Measurements from ENCODE around the gene C1RL.

The C1RL gene

GRCh38 chr12:7091660-7092228 lies 17.3 kb downstream of the C1RL start:
- DNase-seq, result no peak

DNA sequence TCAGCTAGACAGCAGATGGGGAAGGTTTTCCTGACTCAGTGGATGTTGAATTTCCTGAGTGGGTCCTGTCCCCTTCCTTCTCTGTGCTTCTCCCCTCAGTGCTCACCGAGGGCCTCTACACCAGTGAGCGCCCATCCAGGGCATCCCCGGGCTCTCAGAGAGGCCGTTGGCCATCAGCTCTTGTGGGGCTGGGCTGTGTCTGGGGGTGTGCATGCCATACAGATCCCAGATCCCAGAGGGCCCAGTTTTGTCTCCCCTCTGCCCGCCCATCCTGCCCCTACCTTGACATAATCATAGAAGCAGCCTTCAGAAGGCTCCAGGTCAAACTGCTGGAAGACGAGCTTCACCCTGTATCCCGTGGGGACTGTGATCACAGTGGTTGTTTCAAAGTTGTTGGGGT lies 17.8 kb downstream of the C1RL start:
- no peak for DNase-seq

GRCh38 chr12:7090222-7090998 lies 18.6 kb downstream of the C1RL start:
- DNase-seq, result no peak

DNA sequence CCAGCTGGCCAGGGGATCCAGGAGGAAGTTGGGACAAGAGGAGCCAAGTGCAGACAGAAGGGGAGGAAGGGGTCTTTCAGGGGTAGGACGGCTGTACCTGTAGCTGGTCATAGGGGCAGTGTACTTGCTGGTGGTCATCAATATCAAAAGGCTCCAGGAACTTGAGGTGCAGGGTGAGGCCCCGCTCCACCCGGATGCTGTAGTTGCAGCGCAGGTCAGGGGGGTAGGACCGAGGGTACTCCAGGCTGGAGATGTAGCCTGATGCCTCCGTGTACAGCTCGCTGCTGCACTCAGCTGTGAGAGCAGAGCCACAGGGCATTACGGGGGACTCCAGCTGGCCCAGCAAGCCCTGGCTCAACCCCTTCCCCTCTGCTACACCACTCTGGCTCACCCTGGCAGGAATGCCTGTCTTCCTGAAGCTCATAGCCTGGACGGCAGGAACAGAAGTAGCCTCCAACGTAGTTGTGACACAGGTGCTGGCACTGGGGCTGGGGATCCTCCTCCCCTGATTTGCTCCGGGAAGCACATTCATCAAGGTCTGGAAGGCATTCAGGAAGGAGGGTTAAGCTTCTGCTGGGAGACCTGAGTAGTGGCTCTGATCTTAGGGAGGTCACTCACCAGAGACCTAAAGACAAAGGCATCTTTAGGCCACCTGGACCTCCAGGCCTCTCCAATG lies 19.7 kb downstream of the C1RL start:
- DNase-seq, result no peak

DNA sequence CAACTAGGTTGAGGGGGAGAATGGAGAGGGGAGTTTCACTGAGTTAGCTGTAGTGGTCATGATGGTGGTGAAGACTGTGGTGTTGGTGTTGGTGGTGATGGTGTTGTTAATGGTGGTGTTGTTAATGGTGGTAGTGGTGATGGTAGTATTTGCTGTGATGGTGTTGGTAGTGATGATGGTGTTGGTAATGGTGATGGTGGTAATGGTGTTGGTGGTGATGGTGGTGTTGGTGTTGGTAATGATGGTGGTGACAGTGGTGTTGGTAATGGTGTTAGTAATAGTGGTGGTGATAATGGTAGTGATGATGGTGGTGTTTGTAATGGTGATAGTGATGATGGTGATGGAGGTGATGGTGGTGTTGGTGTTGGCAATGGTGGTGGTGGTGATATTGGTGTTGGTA lies 25.9 kb downstream of the C1RL start:
- DNase-seq, result no peak

GRCh38 chr12:7081037-7081436 lies 28.0 kb downstream of the C1RL start:
- no peak for DNase-seq

DNA sequence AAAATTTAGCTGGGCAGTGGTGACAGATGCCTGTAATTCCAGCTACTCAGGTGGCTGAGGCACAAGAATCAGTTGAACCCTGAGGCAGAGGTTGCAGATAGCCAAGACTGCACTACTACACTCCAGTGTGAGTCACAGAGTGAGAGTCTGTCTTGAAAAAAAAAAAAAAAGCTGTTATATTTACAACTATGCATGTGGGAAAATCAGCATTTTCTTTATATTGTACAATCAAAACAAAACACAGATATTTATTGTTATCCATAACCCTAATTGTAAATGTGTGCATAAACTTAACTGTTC lies 29.2 kb downstream of the C1RL start:
- no peak for DNase-seq

GRCh38 chr12:7078163-7078562 lies 30.9 kb downstream of the C1RL start:
- DNase-seq, result no peak

- no peak for DNase-seq
These were observed 32.5 kb downstream of the C1RL start for GRCh38 chr12:7076493-7076892.

GRCh38 chr12:7075939-7076338 lies 33.1 kb downstream of the C1RL start:
- DNase-seq, result no peak

DNA sequence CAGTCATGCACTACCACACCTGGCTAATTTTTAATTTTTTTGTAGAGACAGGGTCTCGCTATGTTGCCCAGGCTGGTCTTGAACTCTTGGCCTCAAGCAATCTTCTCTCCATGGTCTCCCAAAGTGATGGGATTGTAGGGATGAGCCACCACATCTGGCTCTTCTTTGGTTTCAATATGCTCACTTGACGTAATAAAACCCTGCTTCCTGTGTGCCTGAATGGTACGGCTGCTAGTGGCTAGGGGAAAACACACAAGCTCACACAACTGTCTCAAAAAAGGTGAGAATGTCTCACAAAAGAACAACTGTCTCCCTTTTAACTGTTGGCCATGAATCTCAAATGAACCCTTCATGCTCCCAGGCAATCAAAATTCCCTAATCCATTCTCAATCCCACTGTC lies 33.5 kb downstream of the C1RL start:
- DNase-seq, result no peak

- no peak for DNase-seq
These were observed 35.1 kb downstream of the C1RL start for GRCh38 chr12:7073946-7074345.

- no peak for DNase-seq
These were observed 36.5 kb downstream of the C1RL start for GRCh38 chr12:7072554-7072953.

DNA sequence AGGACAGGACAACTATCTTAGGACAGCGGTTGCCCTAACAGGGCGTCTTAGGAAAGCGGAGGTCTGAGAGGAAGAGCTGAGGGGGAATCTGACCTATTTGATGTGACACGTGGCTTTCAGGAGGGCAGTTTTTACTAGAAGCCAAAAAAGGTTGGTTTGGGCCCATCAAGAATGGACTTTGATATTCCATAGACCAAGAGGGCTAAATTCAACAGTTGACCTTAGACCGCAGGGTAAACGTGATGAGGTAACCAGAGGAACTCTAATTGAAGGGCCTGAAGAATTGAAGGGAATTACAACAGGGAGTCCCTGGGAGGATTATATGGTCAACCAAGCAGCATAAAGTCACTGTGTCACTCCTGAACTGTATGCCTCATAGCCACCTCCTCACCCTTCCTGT lies 37.0 kb downstream of the C1RL start:
- no peak for DNase-seq

DNA sequence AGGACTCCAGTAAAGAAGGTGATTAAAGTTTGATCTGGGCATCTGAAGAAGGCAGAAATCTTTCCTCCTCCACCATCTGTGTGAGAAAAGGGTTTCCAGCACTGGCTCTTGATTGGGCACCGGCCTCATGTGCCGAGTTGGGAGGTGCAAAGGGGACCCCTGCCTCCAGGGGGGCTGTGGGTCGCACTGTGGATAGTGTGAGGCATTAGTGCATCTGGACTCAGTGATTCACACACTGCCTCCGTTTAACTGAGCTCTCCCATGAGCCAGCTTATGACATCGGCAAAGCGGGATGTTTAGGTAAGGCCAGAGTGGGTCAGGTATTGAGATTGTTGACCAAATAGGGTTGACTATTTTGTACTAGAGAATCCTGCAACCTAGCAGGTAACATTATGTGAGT lies 39.6 kb downstream of the C1RL start:
- no peak for DNase-seq

- no peak for DNase-seq
These were observed 40.0 kb downstream of the C1RL start for GRCh38 chr12:7068994-7069346.

GRCh38 chr12:7068240-7068993 lies 40.6 kb downstream of the C1RL start:
- DNase-seq, result no peak

GRCh38 chr12:7067096-7067495 lies 41.9 kb downstream of the C1RL start:
- no peak for DNase-seq

- no peak for DNase-seq
These were observed 42.4 kb downstream of the C1RL start for GRCh38 chr12:7066596-7066995.

- DNase-seq, result no peak
These were observed 43.9 kb downstream of the C1RL start for GRCh38 chr12:7065073-7065623.

GRCh38 chr12:7064516-7064915 lies 44.5 kb downstream of the C1RL start:
- DNase-seq, result no peak

GRCh38 chr12:7061596-7061995 lies 47.4 kb downstream of the C1RL start:
- no peak for DNase-seq

DNA sequence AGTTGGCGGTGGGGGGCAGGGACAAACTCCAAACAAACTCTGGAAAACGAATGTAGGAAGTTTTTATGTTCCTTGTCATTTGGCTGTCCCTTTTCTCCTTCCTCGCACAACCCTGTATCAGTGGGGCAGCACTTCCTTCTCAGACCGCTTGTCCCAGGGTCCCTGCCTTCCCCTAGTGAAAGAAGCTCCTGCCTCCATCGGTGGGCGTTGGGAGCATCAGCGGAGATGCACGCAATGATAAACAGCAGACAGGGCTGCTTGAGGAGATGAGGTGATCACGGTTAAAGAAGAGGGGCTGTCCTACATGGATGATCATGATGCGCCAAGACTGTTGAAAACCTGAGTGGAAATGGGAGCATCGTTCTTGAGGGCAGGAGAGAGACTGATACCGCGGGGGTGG lies 47.9 kb downstream of the C1RL start:
- no peak for DNase-seq

All from NCI-H2171 (cell line).